ENCODE results near the gene MPP3. TPM values are rescaled to one million over a fixed set of nuclear protein-coding genes. Genes with fewer than 3 reads are reported as not detected.

MPP3 gene
- total and polyA plus RNA-seq, 3 donors from 2014 or later, result 5.9 to 18.2 (median 16.7) TPM

DNA sequence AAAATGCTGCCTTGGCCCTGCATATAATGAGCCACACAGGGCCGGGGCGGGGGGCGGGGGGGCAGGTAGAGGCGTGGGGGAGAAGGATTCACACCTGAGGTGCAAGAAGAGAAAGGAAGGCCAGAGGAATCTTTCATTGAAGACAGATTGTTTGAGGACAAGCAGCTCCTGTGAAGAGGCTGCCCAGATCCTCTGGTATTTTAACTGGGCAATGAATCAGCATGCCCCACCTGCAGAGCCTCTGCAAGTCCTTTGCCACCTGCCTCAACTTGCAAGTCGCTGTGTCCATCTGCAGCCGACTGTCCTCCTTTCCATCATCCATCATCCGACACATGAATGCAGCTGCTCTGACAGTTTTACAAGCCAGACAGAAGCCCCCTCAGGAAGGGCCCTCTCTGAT lies 73.1 kb downstream of the MPP3 start:
- H3K27ac ChIP-seq, result no peak overlapping the region
- no peak for DNase-seq
- intact Hi-C loops (cut with DNase I; ENCODE audit: low total_unique reads), result loop anchor here (2.0 kb wide), 1 partner anchor 65 kb away; no protein-coding TSS in a partner anchor
- no peaks in the 10 kb centered on the region for H3K9me3 ChIP-seq
- 63 to 68% methylated on average over 7 of the region's 7 CpGs for WGBS, 2 donors
- no peaks in the 10 kb centered on the region for H3K27me3 ChIP-seq
- TF ChIP-seq CTCF (IDR thresholded peaks at IDR 0.05), result no peak
- no peak for TF ChIP-seq POLR2A (IDR thresholded peaks at IDR 0.05)
- H3K4me3 ChIP-seq, result no peak overlapping the region
- H3K36me3 ChIP-seq (ENCODE audit: low read depth, missing control alignments), result no peaks in the 10 kb centered on the region
- H3K4me1 ChIP-seq, result peaks cover 11% of the 10 kb centered on the region

GRCh38 chr17:43758497-43759174 lies 74.3 kb downstream of the MPP3 start, which contains the start of gene SOST:
TSS of gene SOST (minus strand) at chr17:43758791. CDS start at chr17:43758741, 50 bp downstream.
- intact Hi-C loops (cut with DNase I; ENCODE audit: low total_unique reads), result no loop called here
- no peak within 1 kb of the TSS for H3K4me3 ChIP-seq

GRCh38 chr17:43758086-43758485 lies 74.9 kb downstream of the MPP3 start:
- Histone ChIP-seq H3K4me1 (peaks cover 8% of the 10 kb centered on the region), H3K4me3 (no peak overlapping the region), H3K9me3 (no peaks in the 10 kb centered on the region), H3K36me3 (ENCODE audit: low read depth, missing control alignments) (no peaks in the 10 kb centered on the region), H3K27ac (no peak overlapping the region), H3K27me3 (no peaks in the 10 kb centered on the region)
- WGBS, 2 donors, result 83 to 89% methylated on average over 6 of the region's 6 CpGs
- DNase-seq, result no peak
- no peak for TF ChIP-seq CTCF (IDR thresholded peaks at IDR 0.05)
- TF ChIP-seq POLR2A (IDR thresholded peaks at IDR 0.05), result no peak
- intact Hi-C loops (cut with DNase I; ENCODE audit: low total_unique reads), result no loop called here

More at GRCh38 chr17:43758497-43759174, 74.3 kb downstream of the MPP3 start, which contains the start of gene SOST:
- no peak for DNase-seq
- H3K9me3 ChIP-seq, result no peaks in the 10 kb centered on the region
- peaks cover 8% of the 10 kb centered on the region for H3K4me1 ChIP-seq
- WGBS, 2 donors, result 72 to 86% methylated on average over 14 to 20 of the region's 24 CpGs
- H3K36me3 ChIP-seq (ENCODE audit: low read depth, missing control alignments), result no peaks in the 10 kb centered on the region
- TF ChIP-seq CTCF (IDR thresholded peaks at IDR 0.05) (no peak), POLR2A (IDR thresholded peaks at IDR 0.05) (no peak)
- H3K27me3 ChIP-seq, result no peaks in the 10 kb centered on the region
- no peak within 1 kb of the TSS for H3K27ac ChIP-seq

DNA sequence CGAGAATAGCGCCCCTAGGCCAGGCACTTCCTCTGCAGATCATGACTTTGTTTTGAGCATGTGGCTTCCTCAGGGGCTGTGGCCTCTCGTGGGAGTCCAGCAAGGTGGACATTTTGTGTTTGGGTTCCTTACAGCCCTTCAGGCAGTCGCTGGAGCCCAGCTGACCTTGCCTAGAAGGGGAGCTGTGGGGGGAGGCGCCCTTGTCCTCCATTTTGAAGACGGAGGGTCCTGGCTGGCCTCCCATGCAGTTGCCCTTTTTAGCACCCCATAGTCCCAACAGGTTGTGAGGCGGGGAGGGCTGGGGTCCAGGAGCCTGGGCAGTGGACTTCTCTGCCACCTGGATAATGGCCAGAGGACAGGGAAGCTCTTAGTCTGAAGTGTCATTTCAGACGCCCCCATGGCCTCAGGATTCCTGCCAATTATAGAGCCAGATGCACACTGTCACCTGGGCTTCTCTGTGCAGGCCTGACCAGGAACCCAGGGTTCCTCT lies 75.7 kb downstream of the MPP3 start:
- no peak for TF ChIP-seq CTCF (IDR thresholded peaks at IDR 0.05)
- no peak for TF ChIP-seq POLR2A (IDR thresholded peaks at IDR 0.05)
- DNase-seq, result no peak
- 84 to 86% methylated on average over 2 to 8 of the region's 8 CpGs for WGBS, 2 donors

More for the DNA sequence above, 75.7 kb downstream of the MPP3 start:
- H3K4me3 ChIP-seq, result no peak overlapping the region
- peaks cover 8% of the 10 kb centered on the region for H3K4me1 ChIP-seq
- intact Hi-C loops (cut with DNase I; ENCODE audit: low total_unique reads), result no loop called here
- H3K27me3 ChIP-seq, result no peaks in the 10 kb centered on the region
- no peaks in the 10 kb centered on the region for H3K36me3 ChIP-seq (ENCODE audit: low read depth, missing control alignments)
- H3K27ac ChIP-seq, result no peak overlapping the region
- no peaks in the 10 kb centered on the region for H3K9me3 ChIP-seq

All from testis (tissue), 3 donors.